ENCODE data around the gene SEPTIN1. TPM values are rescaled to one million over a fixed set of nuclear protein-coding genes. Genes with fewer than 3 reads are reported as not detected.
A peak's percentile ranks its signal among the peaks of the same experiment; 100 is the strongest.
"Not testable (repeated sequence)": the region's sequence is repeated elsewhere in the genome, so short reads cannot be mapped to it uniquely, and the experiment has no call there.

The SEPTIN1 gene
- total RNA-seq, 1 experiment from 2014 or later: not detected

DNA sequence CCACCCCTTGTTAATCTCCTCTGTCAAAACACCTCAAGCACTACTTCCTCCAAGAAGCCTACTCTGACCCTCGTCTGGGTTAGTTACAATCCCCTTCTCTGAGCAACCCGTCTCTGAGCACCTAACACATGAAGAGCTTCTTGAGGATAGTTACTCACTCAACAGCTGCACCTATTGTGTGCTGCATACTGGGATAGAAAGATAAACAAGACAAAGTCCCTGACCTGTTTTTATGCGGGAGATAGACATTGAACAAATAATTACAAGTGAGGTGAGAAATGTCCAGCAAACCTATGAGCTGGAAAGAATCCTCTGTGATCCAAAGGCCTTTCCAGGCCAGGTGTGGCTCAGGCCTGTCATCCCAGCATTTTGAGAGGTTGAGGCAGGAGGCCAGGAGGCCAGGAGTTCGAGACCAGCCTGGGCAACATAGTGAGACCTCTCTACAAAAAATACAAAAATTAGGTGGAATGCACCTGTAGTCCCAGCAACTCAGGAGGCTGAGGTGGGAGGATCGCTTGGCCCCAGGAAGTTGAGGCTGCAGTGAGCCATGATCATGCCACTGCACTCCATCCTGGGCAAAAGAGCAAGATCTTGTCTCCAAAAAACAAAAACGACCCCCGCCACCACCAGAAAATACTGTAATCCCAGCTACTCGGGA lies 19.5 kb upstream of the SEPTIN1 start:
- no peak for DNase-seq (ENCODE audit: extremely low read depth, low read depth)

DNA sequence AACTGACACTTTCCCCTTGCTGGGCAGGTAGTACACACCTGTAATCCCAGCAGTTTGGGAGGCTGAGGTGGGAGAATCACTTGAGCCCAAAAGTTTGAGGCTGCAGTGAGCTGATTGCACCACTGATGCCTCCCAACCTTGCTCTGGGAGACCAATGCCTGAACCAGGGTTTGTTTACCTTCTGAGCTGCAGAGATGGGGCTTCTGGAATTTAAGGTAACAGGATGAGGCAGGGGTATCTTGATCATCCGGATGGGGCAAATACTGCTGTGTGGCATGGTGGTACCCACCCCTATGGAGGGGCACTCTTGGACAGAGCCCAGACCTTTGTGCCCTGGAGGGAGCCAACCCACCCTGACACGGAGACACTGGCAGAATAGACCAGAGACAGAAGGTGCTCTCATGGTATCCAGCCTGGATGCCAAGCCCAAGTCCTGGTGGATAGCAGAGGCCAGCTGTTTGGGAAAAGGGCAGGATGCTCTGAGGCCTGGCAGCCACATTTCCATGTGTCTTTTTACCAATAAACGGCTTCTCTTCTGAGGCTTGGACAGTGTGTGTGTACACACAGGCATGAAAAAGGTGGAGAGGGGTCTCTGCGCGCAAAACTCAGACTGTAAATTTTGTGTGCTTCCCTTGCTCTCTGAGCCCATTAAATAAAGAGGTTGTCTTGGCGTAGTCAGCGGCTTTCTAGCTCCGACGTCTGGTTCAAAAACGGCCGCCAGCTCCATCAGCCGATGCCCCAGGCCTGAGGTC lies 17.2 kb upstream of the SEPTIN1 start:
- no peak for DNase-seq (ENCODE audit: extremely low read depth, low read depth)

DNA sequence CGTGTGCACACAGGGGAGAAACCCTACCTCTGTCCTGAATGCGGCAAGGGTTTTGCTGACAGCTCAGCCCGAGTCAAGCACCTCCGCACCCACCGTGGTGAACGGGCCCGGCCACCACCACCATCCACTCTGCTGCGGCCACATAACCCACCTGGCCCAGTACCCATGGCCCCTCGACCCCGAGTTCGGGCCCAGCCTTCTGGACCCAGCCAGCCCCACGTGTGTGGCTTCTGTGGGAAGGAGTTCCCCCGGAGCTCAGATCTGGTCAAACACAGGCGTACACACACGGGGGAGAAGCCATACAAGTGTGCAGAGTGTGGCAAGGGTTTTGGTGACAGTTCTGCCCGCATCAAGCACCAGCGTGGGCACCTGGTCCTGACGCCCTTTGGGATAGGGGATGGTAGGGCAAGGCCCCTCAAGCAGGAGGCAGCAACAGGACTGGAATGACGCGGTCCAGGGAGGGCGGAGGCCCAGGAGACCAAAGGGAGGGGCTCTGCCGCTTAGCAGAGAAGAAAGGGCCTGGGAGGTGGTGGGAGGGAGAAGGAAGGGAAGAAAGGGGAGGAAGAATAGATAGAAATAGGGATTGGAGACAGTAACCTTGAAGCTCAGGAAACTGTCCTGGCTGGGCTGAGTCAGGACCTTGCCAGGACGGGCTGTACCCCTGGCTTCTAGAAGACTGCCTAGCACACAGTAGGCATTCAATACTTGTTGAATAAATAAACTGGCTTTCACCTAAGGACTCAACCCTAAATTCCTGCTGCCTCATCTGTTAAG lies 16.5 kb upstream of the SEPTIN1 start:
- no peak for DNase-seq (ENCODE audit: extremely low read depth, low read depth)

DNA sequence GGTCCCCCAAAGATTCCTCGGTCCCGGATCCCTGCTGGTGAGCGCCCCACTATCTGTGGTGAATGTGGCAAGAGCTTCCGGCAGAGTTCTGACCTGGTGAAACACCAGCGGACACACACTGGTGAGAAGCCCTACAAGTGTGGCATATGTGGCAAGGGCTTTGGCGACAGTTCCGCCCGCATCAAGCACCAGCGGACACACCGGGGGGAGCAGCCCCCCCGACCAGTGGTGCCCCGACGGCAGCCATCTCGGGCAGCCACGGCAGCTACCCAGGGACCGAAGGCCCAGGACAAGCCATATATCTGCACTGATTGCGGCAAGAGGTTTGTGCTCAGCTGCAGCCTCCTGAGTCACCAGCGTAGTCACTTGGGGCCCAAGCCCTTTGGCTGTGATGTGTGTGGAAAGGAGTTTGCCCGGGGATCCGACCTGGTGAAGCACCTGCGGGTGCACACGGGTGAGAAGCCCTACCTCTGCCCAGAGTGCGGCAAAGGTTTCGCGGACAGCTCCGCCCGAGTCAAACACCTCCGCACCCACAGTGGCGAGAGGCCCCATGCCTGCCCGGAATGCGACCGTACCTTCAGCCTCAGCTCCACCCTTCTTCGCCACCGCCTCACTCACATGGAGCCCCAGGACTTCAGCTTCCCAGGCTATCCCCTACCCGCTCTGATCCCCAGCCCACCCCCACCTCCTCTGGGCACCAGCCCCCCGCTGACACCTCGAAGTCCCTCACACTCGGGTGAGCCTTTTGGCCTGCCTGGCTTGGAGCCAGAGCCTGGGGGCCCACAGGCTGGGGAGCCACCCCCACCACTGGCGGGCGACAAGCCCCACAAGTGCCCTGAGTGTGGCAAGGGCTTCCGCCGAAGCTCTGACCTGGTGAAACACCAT lies 15.7 kb upstream of the SEPTIN1 start:
- DNase-seq (ENCODE audit: extremely low read depth, low read depth): no peak

DNA sequence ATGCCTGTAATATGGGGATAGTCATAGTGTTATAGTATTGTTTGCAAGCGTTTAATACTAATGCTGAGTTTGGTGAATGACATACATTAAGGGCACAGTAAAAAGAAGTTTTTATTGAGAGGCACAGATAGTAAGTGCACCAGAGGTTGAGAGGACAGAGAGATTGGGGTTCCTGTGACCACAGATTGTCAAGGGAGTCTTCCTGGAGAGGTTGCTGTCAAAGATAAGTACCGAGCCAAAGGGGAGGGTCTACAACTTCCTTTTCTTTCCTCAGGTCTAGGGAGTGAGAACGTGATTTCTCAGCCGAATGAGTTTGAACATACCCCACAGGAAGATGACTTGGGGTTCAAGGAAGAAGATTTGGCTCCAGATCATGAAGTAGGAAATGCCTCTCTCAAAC lies 14.7 kb upstream of the SEPTIN1 start:
- DNase-seq (ENCODE audit: extremely low read depth, low read depth): no peak

DNA sequence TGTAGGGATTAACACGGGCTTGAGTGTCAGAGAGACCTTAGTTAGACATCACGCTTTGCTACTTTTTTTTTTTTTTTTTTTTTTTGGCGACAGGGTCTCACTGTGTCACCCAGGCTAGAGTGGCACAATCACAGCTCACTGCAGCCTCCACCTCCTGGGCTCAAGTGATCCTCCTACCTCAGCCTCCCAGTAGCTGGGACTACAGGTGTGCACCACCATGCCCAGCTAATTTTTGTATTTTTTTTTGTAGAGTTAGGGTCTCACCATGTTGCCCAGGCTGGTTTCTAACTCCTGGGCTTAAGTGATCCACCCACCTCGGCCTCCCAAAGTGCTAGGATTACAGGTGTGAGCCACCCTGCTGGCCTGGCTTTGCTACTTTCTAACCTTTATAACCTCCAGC lies 14.3 kb upstream of the SEPTIN1 start:
- DNase-seq (ENCODE audit: extremely low read depth, low read depth): not testable (repeated sequence)

DNA sequence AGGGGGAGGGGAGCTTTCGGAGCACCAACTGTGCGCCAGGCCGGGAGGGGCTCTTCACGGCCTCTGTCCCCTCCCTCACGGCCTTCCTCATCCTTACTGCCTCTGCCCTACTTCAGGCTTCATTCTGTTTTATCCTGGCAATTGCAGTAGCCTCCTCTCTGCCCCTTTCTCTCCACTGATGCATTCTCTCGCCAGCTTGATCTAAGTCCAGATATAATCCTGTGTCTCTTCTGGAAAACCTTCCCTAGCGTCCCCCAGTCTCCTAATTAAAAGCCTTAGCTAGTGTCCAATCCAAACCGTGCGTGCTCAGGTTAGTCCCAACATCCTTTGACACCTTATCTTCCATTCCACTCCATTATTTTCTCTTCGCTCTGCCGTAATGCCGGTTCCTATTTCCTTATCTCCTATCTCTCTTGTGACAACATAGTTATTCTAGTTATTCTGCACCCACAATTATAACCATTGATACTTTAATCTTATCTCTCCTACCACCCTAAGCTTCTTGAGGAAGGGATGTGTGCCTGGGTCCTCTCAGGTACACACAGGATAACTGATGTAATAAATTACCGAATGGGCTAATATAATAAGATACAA lies 13.7 kb upstream of the SEPTIN1 start:
- DNase-seq (ENCODE audit: extremely low read depth, low read depth): no peak

DNA sequence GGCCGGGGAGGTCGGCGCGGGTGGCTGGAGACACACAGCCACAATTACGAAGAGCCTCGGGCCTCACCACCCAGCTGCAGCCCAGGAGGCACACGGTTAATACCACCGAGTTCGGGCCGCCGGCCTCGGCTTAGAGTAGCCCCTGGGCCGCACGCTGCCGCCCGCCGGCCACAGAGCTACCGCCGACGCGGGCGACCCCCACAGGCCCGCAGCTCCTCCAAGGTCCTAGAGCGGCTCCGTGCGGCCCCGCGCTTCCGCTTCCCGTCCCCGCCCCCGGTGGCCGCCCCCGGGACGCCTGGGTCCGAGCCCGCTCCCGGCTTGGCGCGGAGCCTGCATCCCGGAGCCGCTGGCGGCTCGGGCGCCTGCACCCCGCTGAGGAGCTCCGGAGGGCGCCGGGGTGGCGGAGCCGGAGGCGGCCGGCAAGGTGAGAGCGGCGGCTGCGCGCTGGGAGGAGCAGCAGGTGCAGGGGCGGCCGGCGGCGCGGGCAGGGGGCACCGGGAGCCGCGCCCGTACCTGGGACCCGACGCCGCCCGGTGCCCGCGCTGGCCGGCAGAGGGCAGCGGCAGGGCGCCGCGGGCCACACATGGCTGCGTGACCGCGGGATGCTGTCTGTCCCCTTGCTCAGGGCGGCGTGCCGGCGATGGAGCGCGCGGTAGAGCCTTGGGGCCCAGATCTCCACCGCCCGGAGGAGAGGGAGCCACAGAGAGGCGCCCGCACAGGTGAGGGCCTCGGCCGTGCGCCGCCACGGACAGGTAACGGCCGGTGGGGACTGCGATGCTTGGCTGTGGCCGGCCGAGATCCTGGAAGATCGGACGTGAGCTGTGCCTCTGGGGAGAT lies 13.0 kb upstream of the SEPTIN1 start, which contains the start of gene ZNF48:
TSS of gene ZNF48 (plus strand) at position 266 of the 837 bp plus-strand sequence. CDS start at position 641, 375 bp downstream.
- peak; percentile 48 for DNase-seq (ENCODE audit: extremely low read depth, low read depth)

DNA sequence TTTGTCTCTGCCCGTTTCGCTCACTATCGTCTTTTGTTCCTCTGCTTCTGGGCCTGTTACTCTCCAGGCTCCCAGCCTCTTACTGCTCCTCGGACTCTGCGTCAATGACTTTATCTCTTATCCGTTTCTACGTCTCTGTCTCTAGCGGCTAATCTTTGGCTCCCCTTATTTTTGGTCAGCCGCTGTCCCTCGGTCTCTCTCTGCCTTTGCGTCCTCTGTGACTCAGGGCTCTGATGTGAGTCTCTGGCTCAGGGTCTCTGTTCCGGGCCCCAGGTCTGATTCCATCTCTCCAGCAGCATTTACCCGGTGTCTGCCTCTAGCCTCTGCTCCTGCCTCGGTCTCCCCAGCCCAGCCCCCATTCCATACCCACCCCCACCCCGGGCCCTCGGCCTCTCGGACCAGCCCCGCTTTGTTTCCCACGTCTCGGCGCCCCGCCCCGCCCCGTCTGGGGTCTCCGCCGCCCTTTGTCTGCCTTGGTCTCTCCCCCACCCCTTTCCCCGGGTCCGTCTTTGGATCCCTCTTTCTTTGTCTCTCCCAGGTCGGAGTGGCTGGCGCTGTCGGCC lies 12.3 kb upstream of the SEPTIN1 start:
- no peak for DNase-seq (ENCODE audit: extremely low read depth, low read depth)

DNA sequence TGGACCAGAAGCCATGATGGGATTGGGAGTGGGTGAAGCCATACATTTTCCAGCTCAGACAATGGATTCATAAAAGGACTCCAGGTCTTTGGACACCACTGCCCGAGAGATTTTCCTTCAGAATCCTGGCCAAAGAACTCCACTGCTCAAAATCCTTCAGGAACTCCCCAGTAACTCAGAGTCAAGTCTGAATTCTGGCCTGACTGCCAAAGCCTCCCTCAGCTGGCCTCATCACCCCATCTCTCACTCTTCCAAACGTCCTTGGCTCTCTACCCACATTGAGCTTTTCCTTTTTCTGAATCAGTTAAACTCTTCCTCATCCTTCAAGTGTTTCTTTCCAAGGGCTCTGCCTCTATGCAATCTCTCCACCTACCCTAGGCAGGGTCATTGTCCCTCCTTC lies 1.2 kb upstream of the SEPTIN1 start:
- DNase-seq (ENCODE audit: extremely low read depth, low read depth): no peak

DNA sequence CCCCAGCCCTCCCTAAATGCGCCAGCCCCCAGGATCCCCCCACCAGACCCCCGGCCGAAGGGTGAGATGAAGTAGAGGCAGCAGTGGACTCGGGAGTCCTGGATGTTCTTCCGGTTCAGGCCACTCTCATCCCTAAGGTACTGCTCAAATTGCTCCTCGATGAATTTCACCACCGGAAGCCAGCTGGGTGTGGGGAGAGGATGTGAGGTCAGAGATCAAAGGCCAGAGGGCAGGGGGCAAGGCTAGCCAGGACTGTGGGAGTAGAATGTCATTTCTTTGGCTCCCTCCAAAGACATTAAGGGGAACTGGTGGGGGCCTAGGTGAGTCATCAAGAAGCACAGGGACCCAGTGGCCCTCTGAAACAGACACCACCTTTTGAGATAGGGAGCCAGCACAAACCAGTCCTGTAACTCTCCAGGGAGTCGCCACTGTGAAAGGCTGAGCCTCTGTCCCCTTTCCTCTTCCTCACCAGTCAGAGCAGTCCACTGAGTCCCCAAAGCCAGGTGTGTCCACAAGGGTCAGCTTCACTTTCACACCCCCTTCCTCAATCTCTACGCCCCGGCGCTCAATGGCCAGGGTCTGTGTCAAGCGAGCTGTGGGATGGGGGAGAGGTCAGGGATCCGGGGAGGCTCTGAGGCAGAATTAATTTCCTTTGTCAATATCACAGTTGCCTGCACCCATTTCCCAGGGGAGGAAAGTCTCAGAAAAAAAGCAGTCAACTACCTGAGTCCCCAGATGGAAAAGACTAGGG lies 895 bp downstream of the SEPTIN1 start:
- DNase-seq (ENCODE audit: extremely low read depth, low read depth): no peak

DNA sequence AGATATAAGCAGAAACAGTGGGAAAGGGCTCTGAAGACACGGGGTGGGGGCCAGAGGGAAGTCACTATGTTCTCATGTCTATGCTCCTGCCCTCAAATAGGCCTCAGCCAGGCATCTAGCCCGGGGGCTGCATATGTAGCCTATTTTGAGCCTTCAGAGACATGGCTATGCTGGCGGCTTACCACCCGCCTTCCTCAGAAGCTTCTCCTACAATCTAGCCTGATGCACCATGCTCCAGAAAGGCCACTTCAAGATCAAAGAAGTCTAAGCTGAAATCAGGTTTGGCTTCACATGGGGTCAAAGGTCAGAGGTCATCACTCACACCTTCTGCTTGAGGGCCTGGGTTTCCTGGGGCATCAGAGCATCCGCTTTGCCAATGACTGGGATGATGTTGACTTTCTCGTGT lies 1.6 kb downstream of the SEPTIN1 start:
- DNase-seq (ENCODE audit: extremely low read depth, low read depth): no peak

DNA sequence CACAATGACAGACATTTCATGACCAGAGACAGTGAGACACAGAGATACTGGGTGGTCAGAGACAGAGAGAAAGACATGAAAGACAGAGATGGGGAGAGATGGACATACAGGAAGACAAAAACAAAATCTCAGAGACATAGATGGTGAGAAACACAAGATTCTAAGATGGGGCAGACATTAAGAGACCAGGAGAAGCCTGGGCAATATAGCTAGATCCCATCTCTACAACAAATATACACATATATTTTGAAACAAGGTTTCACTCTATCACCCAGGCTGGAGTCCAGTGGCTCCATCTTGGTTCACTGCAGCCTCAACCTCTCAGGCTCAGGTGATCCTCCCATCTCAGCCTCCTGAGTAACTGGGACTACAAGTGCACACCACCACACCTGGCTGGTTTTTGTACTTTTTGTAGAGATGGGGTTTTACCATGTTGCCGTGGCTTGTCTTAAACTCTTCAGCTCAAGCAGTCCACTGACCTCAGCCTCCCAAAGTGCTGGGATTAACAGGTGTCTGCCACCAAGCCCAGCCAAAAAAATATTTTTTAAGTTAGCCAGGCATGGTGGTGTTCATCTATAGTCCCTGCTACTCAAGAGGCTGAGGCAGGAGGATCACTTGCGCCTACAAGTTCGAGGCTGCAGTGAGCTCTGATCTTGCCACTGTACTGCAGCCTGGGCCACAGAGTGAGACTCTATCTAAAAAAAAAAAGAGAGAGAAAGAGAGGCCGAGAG lies 2.1 kb downstream of the SEPTIN1 start:
- no peak for DNase-seq (ENCODE audit: extremely low read depth, low read depth)

DNA sequence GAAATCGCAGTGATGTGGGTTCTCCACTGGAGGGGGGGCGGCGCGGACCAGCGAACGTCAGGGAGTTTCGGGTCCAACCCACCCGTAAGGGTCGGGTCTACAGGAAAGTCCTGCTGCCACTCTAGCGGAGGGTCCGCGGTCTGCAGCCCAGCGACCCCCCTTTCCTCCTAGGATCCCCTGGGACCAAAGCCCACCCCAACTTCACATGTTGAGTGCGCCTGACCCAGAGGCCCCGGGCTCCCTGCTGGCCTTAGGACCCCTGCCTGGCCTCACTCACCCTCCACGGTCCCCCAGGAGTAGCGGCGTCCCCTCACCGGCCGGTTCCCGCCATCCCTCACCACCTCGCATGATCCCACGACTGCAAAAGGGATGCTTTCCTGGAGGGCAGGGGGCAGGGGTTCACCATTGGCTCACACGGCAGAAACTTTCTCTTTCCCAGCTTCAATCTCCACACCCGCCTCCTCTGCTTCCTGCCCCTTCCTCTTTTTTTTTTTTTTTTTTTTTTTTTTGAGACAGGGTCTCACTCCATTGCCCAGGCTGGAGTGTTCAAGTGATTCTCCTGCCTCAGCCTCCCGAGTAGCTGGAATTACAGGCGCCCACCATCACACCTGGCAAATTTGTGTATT lies 3.1 kb downstream of the SEPTIN1 start:
- no peak for DNase-seq (ENCODE audit: extremely low read depth, low read depth)

DNA sequence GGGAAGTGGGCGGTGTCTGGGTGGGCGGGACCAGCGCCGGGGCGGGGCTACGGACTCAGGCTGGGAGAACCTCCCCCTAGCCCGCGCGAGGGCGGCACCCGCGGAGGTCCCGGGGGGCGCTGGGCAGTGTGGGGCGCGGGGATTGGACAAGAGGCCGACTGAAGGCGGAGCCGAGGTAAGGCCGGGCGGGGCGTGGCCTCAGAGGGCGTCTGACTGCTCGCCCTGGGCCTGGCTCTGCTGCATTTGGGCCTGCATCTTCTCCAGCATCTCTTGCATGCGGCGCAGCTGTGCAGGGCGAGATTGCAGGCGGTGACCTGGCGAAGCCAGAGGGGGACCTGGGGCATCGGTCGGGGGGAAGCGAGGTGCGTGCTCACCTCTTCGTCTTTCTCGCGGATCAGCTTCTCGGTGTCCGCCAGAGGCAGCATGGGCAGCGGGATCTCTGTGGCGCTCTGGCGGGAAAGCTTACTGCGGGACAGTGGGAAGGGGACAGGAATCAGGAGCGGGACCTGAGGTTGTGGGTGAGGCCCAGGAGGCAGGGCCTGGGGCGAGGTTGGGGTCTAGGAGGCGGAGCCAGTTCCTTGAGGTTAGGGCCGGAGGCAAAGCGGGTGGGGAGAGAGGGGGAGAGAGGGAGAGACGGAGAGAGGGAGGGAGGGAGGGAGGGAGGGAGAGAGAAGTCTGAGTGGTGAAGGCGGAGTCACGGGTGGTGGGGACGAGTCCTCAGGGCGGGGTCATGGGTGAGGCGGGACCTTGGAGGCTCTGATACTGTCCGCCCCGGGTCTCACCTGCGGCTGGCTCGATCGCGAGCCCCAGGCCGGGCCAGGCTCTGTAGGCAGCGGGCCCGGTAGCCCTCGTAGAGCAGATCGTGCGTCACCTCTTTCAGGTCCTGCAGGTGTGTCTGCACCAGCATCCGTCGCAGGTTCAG lies 3.9 kb downstream of the SEPTIN1 start:
- DNase-seq (ENCODE audit: extremely low read depth, low read depth): peak; percentile 96

DNA sequence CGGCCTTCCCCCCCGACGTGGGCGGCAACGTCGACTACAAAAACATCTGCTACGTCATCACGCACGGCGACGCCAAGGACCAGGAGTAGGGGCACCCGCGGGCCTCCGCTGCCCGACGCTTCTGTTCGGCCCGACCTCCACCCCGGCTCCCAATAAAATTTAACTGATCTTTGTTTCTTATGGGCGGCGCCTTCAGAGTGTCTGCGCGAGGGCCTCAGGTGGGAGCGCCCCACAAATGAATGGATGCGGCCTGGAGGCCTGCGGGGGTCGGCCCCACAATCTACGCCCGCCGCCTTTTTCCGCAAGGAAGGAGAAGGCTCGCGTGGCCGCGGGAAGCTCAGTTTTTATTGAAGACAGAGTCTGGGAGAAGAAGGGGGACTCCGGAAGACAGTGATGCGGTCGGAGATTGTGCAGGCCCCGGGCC lies 4.5 kb downstream of the SEPTIN1 start:
- DNase-seq (ENCODE audit: extremely low read depth, low read depth): peak; percentile 78
